Panc1 (cell line): ENCODE measurements around the gene NLRC5. TPM values are rescaled to one million over a fixed set of nuclear protein-coding genes. Genes with fewer than 3 reads are reported as not detected.

Experiments
- ATAC-seq: fragments of 200-7000 bp; cut with Tn5 transposase; 2 replicates; pipeline ENCODE4 v1.9.1; 2020; ENCODE audit warnings: mild to moderate bottlenecking, moderate library complexity
- BruUV-seq: library from RNA; stranded (reverse); fragments of 400-500 nt; replicated peaks from 2 replicates; lab custom pipeline; 2021; lab: Mats Ljungman, UMichigan
- CTCF ChIA-PET: fragments of 300-600 bp; sonication (Branson Sonifier 250); formaldehyde crosslinking; loops from one replicate; lab custom pipeline; 2022; ENCODE audit warnings: antibody characterized with exemption; lab: Charles Lee
- POLR2A ChIA-PET: fragments of 300-600 bp; sonication (Branson Sonifier 250); formaldehyde crosslinking; loops from one replicate; lab custom pipeline; 2022; ENCODE audit warnings: antibody characterized with exemption; lab: Charles Lee
- DNase-seq: peaks from one replicate; pipeline ENCODE4 v3.0.0-alpha.2; 2010; ENCODE audit warnings: low read depth, low spot score
- H3K27ac ChIP-seq: 2 replicates; pipeline ENCODE4 v1.5.1; 2011; ENCODE audit warnings: mild to moderate bottlenecking, low read length, inconsistent platforms
- H3K27me3 ChIP-seq: fragments of 200-500 bp; sonication (Bioruptor generic); 2 replicates; pipeline ENCODE4 v1.6.0; 2014; ENCODE audit warnings: low read length, inconsistent platforms; ENCODE audit not compliant: control insufficient read depth, insufficient read depth
- H3K36me3 ChIP-seq: fragments of 200-500 bp; sonication (Bioruptor generic); 2 replicates; pipeline ENCODE4 v1.5.1; 2014; ENCODE audit warnings: inconsistent platforms, mild to moderate bottlenecking, low read length, moderate library complexity; ENCODE audit not compliant: control insufficient read depth, insufficient read depth
- H3K4me1 ChIP-seq: 2 replicates; pipeline ENCODE4 v1.5.1; 2011; ENCODE audit warnings: inconsistent platforms, mild to moderate bottlenecking, low read length, moderate library complexity; ENCODE audit not compliant: control insufficient read depth, insufficient read depth
- H3K4me3 ChIP-seq, 2 experiments: 2 replicates each; pipeline ENCODE4 v1.5.1; 2011 to 2012; ENCODE audit warnings: low read depth in 2 of 2, low read length in 2 of 2, mild to moderate bottlenecking in 2 of 2, inconsistent platforms in 1 of 2, moderate library complexity in 1 of 2
- H3K9me3 ChIP-seq: fragments of 200-500 bp; sonication (Bioruptor generic); 2 replicates; pipeline ENCODE4 v1.5.1; 2014; ENCODE audit warnings: low read depth, mild to moderate bottlenecking, inconsistent platforms, low read length, moderate library complexity; ENCODE audit not compliant: control insufficient read depth, insufficient read depth
- POLR2AphosphoS5 ChIP-seq: IDR thresholded peaks from 2 replicates; pipeline ENCODE4 v1.6.1; 2012; ENCODE audit warnings: mild to moderate bottlenecking, low read depth, low read length, moderate library complexity
- REST ChIP-seq, 2 experiments: IDR thresholded peaks; 2 replicates each; pipeline ENCODE4 v1.6.1; 2011 to 2012; ENCODE audit warnings: low read depth in 2 of 2, control low read depth in 1 of 2, low read length in 1 of 2, mild to moderate bottlenecking in 1 of 2, moderate library complexity in 1 of 2; ENCODE audit not compliant: insufficient read depth in 1 of 2
- SIN3A ChIP-seq: IDR thresholded peaks from 2 replicates; pipeline ENCODE4 v1.6.1; 2012; ENCODE audit warnings: low read depth, mild to moderate bottlenecking, low read length, moderate library complexity, borderline replicate concordance; ENCODE audit not compliant: insufficient read depth
- TCF7L2 ChIP-seq: IDR thresholded peaks from 2 replicates; pipeline ENCODE4 v1.6.1; 2011; ENCODE audit warnings: mild to moderate bottlenecking, low read depth, low read length, inconsistent platforms
- in situ Hi-C: cut with HindIII; loops from 2 replicates; pipeline ENCODE4 v1.10.0; 2016; ENCODE audit warnings: low sequenced_read_pairs, low pct_unique_long_range_greater_than_20kb
- intact Hi-C: fragments of 100-400 bp; cut with micrococcal nuclease; formaldehyde crosslinking; loops from one replicate; pipeline ENCODE4 v1.10.0; 2022; ENCODE audit not compliant: unreplicated experiment
- total RNA-seq: library from RNA; stranded (reverse); gene quantifications from one replicate; pipeline ENCODE4 v1.2.1, GENCODE V29; 2021; ENCODE audit not compliant: unreplicated experiment
- TF ChIP-seq, protein P1 (sequence below): fragments of 450-650 bp; IDR thresholded peaks from 2 replicates; pipeline ENCODE4 v1.5.1; 2017; ENCODE audit warnings: mild to moderate bottlenecking

The NLRC5 gene
- total RNA-seq, 1 experiment from 2014 or later: 8.8 TPM

DNA sequence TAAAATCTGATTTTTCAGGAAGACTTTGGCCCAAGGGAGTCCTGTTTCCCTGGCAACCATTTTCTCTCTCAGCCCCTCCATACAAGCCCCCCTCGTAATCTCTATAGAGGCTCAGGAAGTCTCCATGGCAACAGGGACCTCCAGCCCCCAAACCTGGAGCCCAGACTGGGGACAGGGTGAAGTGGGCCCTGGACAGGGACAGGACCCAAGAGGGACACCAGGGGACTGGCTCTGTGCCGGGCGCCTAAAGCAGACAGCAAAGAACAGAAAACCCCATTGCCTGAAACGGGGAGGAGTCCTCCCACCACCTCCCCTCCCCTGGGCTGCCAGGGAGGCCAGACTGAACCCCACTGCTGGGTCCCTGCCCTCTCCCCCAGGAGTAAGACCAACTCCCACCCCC, 143.7 kb downstream of the NLRC5 start:
- Histone ChIP-seq H3K9me3 (no peaks in the 10 kb centered on the region), H3K36me3 (no peaks in the 10 kb centered on the region), H3K4me3 (no peak overlapping the region), H3K4me1 (no peaks in the 10 kb centered on the region), H3K27ac (no peak overlapping the region), H3K27me3 (no peaks in the 10 kb centered on the region)
- TF ChIP-seq TCF7L2: no peak
- TF ChIP-seq REST (IDR thresholded peaks at IDR 0.05; ENCODE audit: insufficient read depth in 1 of 2, low read depth in 2 of 2, low read length in 1 of 2): no peak
- no peak for TF ChIP-seq SIN3A
- TF ChIP-seq, protein P1, sequence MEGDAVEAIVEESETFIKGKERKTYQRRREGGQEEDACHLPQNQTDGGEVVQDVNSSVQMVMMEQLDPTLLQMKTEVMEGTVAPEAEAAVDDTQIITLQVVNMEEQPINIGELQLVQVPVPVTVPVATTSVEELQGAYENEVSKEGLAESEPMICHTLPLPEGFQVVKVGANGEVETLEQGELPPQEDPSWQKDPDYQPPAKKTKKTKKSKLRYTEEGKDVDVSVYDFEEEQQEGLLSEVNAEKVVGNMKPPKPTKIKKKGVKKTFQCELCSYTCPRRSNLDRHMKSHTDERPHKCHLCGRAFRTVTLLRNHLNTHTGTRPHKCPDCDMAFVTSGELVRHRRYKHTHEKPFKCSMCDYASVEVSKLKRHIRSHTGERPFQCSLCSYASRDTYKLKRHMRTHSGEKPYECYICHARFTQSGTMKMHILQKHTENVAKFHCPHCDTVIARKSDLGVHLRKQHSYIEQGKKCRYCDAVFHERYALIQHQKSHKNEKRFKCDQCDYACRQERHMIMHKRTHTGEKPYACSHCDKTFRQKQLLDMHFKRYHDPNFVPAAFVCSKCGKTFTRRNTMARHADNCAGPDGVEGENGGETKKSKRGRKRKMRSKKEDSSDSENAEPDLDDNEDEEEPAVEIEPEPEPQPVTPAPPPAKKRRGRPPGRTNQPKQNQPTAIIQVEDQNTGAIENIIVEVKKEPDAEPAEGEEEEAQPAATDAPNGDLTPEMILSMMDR: no peak
- TF ChIP-seq POLR2AphosphoS5: no peak
- intact Hi-C loops (no loop called here), in situ Hi-C loops (no loop called here)
- ChIA-PET POLR2A (no interaction called here), CTCF (no interaction called here)
- no TSS peak for BruUV-seq
- DNase-seq (no peak), ATAC-seq (no peak)

Other genes starting within 250 kb of the NLRC5 start
- 0.15 TPM for gene SLC12A3, start 124.3 kb upstream of the NLRC5 start, total RNA-seq
- gene HERPUD1, start 57.4 kb upstream of the NLRC5 start, total RNA-seq: 45.2 TPM
- gene CETP, start 27.6 kb upstream of the NLRC5 start, total RNA-seq: not detected
- gene CPNE2, start 103.0 kb downstream of the NLRC5 start, total RNA-seq: 43.4 TPM
- 67.6 TPM for gene PSME3IP1, start 196.5 kb downstream of the NLRC5 start, total RNA-seq
- gene RSPRY1, start 196.8 kb downstream of the NLRC5 start, total RNA-seq: 29.4 TPM